ENCODE measurements around the gene MAPKAPK2.

Gene MAPKAPK2

GRCh38 chr1:206705726-206706297 lies 21.1 kb downstream of the MAPKAPK2 start:
- DNase-seq = peak; percentile 68

- DNase-seq = peak; percentile 66
Observed at GRCh38 chr1:206706298-206706791, 21.6 kb downstream of the MAPKAPK2 start.

GRCh38 chr1:206706806-206707366 lies 22.2 kb downstream of the MAPKAPK2 start:
- no peak for DNase-seq

DNA sequence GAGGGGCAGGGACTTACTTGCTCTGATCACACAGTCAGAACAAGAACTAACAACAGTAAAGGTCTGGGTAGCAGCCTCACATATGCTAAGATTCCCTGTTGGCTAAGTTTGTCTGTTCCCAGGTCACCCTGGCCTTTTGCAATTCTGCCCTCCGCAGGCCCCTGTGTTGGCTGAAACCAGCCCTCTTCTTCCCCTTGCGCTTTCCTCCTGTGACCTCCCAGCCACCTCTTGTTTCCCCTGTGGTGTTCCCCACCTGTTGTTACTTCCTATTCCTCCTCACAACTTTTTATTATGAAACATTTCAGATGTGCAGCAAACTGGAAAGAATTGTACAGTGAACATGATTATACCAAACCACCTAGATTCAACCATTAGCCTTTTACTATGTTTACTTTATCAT lies 23.4 kb downstream of the MAPKAPK2 start:
- DNase-seq = no peak

- DNase-seq = no peak
Observed at GRCh38 chr1:206708882-206709281, 24.2 kb downstream of the MAPKAPK2 start.

DNA sequence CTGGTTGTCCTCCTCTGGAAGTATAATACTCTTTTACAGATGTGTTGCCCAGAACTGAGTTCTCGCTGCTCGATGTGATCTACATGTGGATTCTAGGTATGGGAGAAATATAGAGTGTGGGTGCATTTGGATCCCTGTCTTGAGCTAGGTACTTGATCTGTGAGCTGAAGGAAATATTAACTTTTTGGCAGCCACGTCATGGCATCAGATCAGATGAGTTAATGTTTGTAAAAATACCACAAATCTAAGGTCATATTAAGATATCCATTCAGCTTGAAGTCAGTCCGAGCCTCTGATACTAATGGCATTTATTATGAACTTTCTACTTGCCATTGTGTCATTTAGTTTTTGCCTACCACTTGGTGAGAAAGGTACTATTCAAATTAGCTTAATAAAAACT lies 24.6 kb downstream of the MAPKAPK2 start:
- no peak for DNase-seq

GRCh38 chr1:206709772-206710459 lies 25.2 kb downstream of the MAPKAPK2 start:
- no peak for DNase-seq

DNA sequence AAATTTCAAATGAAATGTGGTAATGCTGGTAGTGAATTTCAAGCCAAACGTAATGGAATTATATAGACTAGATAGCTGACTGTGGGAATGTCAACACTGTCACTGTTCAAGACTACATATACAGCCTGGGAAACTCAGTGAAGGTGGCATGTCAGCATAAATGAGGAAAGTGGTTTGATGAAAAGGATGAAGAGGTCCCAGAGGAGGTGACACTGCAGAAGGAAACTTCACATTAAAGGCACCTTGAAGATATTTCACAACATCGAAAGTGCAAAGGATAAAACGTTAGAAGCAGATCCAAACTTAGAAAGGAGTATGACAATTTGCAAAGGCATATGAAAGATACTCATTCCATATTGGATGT lies 25.7 kb downstream of the MAPKAPK2 start:
- DNase-seq = no peak

DNA sequence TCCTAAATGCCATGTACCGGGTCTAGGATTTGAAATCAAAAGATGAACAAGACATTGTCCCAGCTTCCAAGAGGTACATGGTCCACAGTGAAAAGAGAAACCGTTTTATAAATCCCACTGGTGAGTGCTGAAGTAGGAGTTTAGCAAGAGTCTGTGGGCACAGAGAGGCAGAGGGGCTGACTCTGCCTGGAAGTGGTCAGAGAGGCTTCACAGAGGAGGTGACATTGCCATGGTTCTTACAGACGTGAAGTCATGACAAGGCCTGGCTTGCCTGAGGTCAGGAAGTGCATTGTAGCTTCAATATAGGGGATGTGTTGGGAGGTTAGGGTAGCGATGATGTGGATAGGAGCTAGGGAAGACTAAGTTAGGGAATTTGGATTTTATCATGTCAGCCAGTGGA lies 28.4 kb downstream of the MAPKAPK2 start:
- no peak for DNase-seq

GRCh38 chr1:206713910-206714312 lies 29.2 kb downstream of the MAPKAPK2 start:
- DNase-seq = no peak

DNA sequence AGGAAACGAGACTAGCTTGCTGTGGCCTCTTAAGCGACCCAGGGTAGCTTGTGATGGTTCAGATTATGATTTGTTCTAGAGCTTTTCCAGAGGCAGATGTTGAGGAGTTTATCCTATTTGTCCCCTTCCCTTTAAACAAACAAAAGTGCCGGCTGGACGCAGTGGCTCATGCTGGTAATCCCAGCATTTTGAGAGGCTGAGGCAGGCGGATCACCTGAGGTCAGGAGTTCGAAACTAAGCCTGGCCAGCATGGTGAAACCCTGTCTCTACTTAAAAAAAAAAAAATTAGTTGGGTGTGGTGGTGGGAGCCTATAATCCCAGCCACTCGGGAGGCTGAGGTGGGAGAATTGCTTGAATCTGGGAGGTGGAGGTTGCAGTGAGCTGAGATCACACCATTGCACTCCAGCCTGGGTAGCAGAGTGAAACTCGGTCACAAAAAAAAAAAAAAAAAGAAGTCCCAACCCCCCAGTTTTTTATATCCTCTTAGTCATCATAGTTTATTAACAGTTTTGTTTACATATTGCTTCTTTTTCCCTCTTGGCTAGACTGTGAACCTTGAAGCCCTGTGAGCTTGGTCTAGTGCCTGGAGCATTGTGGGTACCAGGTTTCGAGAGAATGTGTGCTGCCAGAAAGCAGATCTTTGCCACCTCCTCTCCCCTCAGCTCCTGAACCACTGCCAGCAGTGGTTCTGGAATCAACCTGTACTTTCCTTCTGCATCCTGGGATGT lies 29.8 kb downstream of the MAPKAPK2 start:
- DNase-seq = no peak

- no peak for DNase-seq
Observed at GRCh38 chr1:206715120-206715519, 30.4 kb downstream of the MAPKAPK2 start.

- no peak for DNase-seq
Observed at GRCh38 chr1:206715552-206716158, 30.9 kb downstream of the MAPKAPK2 start.

DNA sequence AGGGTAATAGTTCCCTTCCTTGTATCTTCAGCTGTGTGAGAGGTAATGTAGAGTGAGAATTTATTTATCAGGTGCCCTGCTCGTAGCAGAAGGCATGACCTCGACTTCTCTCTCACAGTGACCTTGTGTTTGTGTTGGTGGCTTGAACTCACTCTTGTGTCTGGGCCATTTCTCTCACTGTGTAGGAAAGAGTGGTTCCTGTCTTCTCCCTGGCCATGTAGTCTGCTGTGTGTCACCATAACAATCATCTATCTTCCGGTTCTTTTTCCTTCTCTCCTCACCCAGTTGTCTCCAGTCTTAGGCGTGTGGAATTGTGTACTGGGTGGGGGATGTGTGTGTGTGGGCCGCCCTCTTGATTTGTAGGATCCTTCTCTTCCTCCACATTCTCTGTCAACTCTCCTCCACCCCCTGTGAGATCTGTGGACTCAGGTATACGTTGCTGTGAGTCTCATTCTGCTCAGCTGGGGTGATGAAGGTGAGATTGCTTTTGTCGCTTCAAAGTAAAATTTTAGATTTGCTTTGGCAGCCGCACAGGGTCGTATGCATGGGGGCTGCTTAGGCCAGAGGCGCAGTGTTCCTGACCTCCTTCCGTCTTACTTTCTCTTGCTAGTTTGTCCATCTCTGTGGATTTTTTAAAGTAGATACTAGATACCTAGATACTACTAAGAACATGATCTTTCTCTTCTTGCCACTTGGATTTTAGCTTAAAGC lies 31.6 kb downstream of the MAPKAPK2 start:
- no peak for DNase-seq

DNA sequence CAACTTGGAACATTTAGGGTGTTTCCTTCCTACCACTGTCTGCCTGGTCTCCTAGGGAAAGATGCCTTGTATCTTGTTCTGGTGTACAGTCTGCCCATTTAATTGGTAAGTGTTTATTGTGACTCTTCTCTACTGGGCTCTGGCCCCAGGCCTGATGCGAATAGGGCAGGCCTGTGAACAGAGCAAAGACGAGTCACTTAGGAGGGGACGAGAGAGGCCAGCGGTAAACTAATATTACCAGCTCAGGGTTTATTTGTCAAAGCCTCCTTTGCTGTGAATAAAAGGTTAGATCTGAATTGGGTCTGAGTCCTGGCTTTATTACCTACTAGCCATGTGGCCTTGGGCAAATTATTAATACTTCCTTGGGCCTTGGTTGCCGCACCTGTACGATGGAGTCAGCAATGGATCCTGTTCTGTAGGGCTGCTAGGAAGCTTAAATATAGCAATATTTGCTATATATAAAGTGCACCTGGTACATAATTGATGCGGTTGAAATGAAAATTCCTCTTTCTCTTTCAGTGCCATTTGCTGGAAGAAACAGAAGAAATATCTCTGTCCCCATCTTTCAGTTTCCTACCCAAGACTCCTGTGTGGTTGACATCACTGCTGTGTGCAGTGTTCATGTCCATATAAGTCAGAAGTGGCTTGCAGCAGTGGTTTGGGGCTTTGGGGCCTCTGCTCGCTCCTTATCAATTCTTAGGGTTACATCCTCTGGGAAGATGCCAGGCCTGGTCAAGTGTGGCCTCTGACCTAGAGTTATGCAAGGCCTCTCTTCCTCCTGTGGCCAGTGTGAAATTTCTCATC lies 32.4 kb downstream of the MAPKAPK2 start:
- DNase-seq = no peak

DNA sequence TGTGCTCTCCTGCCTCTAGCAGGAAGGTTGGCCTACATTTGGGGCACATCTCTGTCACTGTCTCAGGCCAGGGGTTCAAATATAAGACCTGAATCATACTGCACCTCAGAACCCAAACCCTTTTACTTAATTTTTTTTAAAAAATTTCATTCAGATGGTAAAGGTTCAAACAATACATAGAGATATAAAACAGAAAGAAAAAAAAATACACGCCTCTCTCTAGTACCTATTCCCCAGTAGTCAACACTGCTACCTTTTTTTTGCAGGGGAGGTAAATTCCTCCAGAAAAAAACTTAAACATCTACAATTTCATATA lies 32.9 kb downstream of the MAPKAPK2 start:
- no peak for DNase-seq

GRCh38 chr1:206719169-206719839 lies 34.6 kb downstream of the MAPKAPK2 start:
- DNase-seq = no peak

DNA sequence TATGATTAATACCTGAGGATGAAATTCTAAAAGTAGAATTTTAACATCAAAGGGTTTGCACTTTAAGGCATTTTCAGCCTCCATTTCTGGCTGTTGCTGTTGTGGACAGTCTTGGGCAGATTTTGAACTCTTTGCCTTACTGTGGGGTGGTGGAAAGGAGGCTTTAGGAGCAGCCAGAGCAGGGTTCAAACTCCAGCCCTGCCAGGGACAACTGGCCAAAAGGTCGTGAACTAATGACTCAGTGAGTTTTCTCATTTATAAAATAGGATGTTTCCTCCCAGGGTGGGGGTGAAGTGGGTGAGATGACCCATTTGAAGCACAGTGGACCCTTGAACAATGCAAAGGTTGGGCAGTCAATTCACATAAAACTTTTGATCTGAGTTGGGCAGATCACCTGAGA lies 36.7 kb downstream of the MAPKAPK2 start:
- DNase-seq = no peak

DNA sequence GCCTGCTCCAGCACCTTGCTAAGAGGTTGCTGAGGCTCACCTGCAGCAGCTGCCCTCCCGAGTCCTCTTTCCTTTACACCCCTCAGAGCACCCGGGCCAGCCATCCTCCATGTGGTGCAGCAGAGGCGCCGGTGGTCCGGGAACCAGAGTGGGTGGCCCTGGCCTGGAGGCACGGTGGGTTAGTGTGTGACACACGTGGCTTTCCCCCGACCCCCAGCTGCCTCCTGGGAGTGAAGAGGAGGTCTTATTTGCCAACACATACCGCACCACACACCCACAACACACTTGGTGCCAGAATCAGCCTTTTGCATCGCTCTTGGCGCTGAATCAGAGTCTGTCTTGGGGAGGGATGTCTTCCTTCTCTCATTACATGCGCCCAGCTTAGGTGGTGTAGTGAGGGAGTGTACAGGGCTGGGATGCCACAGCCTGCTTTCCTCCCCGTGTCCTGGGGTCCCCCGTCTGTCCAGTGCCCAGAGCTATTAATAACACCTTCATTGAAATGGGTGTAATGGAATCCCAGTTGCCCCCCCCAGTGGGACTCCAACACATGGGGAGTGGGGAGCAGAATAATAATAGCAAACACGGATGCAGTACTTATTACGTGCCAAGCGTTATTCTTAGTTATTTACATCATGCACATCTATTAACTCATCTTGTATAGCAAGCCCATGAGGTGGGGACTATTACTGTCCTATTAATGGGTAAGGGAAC lies 38.2 kb downstream of the MAPKAPK2 start:
- no peak for DNase-seq

DNA sequence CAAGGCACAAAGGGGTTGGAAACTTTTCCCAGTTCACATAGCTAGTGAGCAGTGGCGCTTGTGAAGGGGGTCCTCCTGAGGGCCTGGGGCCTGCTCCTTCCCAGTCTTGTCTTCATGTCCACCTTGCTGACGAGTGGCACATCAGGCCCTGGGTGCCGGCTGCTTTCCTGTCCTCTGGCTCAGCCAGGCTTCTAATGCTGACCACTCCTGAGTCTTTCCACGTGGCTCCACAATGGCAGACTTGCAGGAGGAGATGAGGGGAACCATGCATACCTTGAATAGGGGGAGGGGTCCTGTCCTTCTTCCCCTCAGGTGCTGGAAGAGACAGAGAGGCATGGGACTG lies 38.7 kb downstream of the MAPKAPK2 start:
- DNase-seq = no peak

Measured in NCI-H1694 treated with DMSO at 0.1 percent for 48 hours (cell line).